GM23338 (cell line): ENCODE results near the gene SLC9A1. TPM values are rescaled to one million over a fixed set of nuclear protein-coding genes. Genes with fewer than 3 reads are reported as not detected.

Source experiments
- ATAC-seq: fragments of 200-7000 bp; cut with Tn5 transposase; 3 replicates; pipeline ENCODE4 v1.9.1; 2020
- DNase-seq: peaks from one replicate; pipeline ENCODE4 v3.0.0-alpha.2; 2015; ENCODE audit warnings: low spot score
- H2AFZ ChIP-seq: fragments of 200-600 bp; sonication (generic); 2 replicates; pipeline ENCODE4 v1.8.0; 2016; ENCODE audit warnings: antibody characterized with exemption, mild to moderate bottlenecking, moderate library complexity
- H3F3A ChIP-seq: fragments of 200-600 bp; sonication (generic); replicated peaks from 2 replicates; pipeline ENCODE4 v1.8.0; 2017; ENCODE audit warnings: antibody characterized with exemption, mixed run types, low read depth
- H3K27ac ChIP-seq: fragments of 200-600 bp; sonication (generic); 2 replicates; pipeline ENCODE4 v1.6.1; 2016; ENCODE audit warnings: low read depth
- H3K27me3 ChIP-seq: fragments of 200-600 bp; sonication (generic); 2 replicates; pipeline ENCODE4 v1.8.0; 2016; ENCODE audit warnings: mild to moderate bottlenecking, mixed run types, moderate library complexity; ENCODE audit not compliant: insufficient read depth
- H3K36me3 ChIP-seq: fragments of 200-600 bp; sonication (generic); 2 replicates; pipeline ENCODE4 v1.8.0; 2016; ENCODE audit warnings: mild to moderate bottlenecking; ENCODE audit not compliant: insufficient read depth
- H3K4me1 ChIP-seq: fragments of 200-600 bp; sonication (generic); 2 replicates; pipeline ENCODE4 v1.8.0; 2016; ENCODE audit warnings: mild to moderate bottlenecking, moderate library complexity; ENCODE audit not compliant: insufficient read depth
- H3K4me2 ChIP-seq: fragments of 200-600 bp; sonication (generic); 2 replicates; pipeline ENCODE4 v1.7.1; 2017; ENCODE audit warnings: mixed run types
- H3K4me3 ChIP-seq: fragments of 200-600 bp; sonication (generic); 2 replicates; pipeline ENCODE4 v1.6.1; 2016; ENCODE audit warnings: mixed run types
- H3K79me2 ChIP-seq: fragments of 200-600 bp; sonication (generic); replicated peaks from 2 replicates; pipeline ENCODE4 v1.8.0; 2017; ENCODE audit warnings: mild to moderate bottlenecking; ENCODE audit not compliant: insufficient read depth
- H3K9me2 ChIP-seq: fragments of 200-600 bp; sonication (generic); 2 replicates; pipeline ENCODE4 v1.8.0; 2017; ENCODE audit not compliant: insufficient read depth
- H4K20me1 ChIP-seq: fragments of 200-600 bp; sonication (generic); replicated peaks from 2 replicates; pipeline ENCODE4 v1.8.0; 2017; ENCODE audit warnings: mild to moderate bottlenecking; ENCODE audit not compliant: insufficient read depth
- H3K27ac Mint-ChIP-seq: 2 replicates; pipeline ENCODE4 v1.8.0; 2020; ENCODE audit warnings: inconsistent platforms, mild to moderate bottlenecking, moderate library complexity, mixed read lengths
- H3K27me3 Mint-ChIP-seq: 3 replicates; pipeline ENCODE4 v1.8.0; 2022; ENCODE audit warnings: low read depth, mild to moderate bottlenecking, moderate library complexity, mixed read lengths, inconsistent platforms; ENCODE audit not compliant: insufficient read depth, poor library complexity
- H3K36me3 Mint-ChIP-seq: 3 replicates; pipeline ENCODE4 v1.8.0; 2021; ENCODE audit warnings: low read depth, mild to moderate bottlenecking, inconsistent platforms, moderate library complexity, mixed read lengths
- H3K4me1 Mint-ChIP-seq: 3 replicates; pipeline ENCODE4 v1.8.0; 2020; ENCODE audit warnings: mild to moderate bottlenecking, inconsistent platforms, mixed read lengths
- H3K4me3 Mint-ChIP-seq: 3 replicates; pipeline ENCODE4 v1.8.0; 2021; ENCODE audit warnings: moderate library complexity, mild to moderate bottlenecking, inconsistent platforms, mixed read lengths
- H3K9me3 Mint-ChIP-seq: 3 replicates; pipeline ENCODE4 v1.8.0; 2020; ENCODE audit warnings: moderate library complexity, mild to moderate bottlenecking, inconsistent platforms, mixed read lengths
- CREB1 ChIP-seq: fragments of 250-450 bp; sonication (Bioruptor Pico); IDR thresholded peaks from 2 replicates; pipeline ENCODE4 v1.5.0; 2020; ENCODE audit warnings: low read depth, mild to moderate bottlenecking, moderate library complexity
- CTCF ChIP-seq, 2 experiments: fragments of 200-600 bp in 1 of 2; sonication (generic) in 1 of 2; conservative IDR thresholded peaks; 2 replicates each; pipeline versions ENCODE4 v1.5.1 to v1.6.1; 2016 to 2017; ENCODE audit warnings: antibody characterized with exemption in 2 of 2, low read depth in 2 of 2, mild to moderate bottlenecking in 2 of 2, moderate library complexity in 1 of 2
- ETS1 ChIP-seq: IDR thresholded peaks from 2 replicates; pipeline ENCODE4 v1.6.1; 2016; ENCODE audit warnings: antibody characterized with exemption
- EZH2 ChIP-seq: fragments of 200-600 bp; sonication (generic); IDR thresholded peaks from one replicate; pipeline ENCODE4 v1.8.0; 2017; ENCODE audit warnings: antibody characterized with exemption, mild to moderate bottlenecking, low read depth; ENCODE audit not compliant: unreplicated experiment
- EZH2phosphoT487 ChIP-seq: fragments of 200-600 bp; sonication (generic); IDR thresholded peaks from one replicate; pipeline ENCODE4 v1.8.1; 2018; ENCODE audit warnings: antibody characterized with exemption; ENCODE audit not compliant: unreplicated experiment
- JUNB ChIP-seq: IDR thresholded peaks from one replicate; pipeline ENCODE4 v1.6.1; 2016; ENCODE audit warnings: antibody characterized with exemption; ENCODE audit not compliant: unreplicated experiment
- NANOG ChIP-seq: IDR thresholded peaks from 2 replicates; pipeline ENCODE4 v1.6.1; 2016; ENCODE audit warnings: antibody characterized with exemption, borderline replicate concordance
- POLR2AphosphoS5 ChIP-seq: IDR thresholded peaks from 2 replicates; pipeline ENCODE4 v1.6.1; 2016; ENCODE audit warnings: antibody characterized with exemption, low read depth
- REST ChIP-seq: IDR thresholded peaks from one replicate; pipeline ENCODE4 v1.6.1; 2018; ENCODE audit warnings: antibody characterized with exemption; ENCODE audit not compliant: unreplicated experiment
- STAT1 ChIP-seq: IDR thresholded peaks from one replicate; pipeline ENCODE4 v1.6.1; 2016; ENCODE audit warnings: antibody characterized with exemption; ENCODE audit not compliant: unreplicated experiment
- ZNF114 ChIP-seq: fragments of 250-450 bp; sonication (Bioruptor Pico); IDR thresholded peaks from 2 replicates; pipeline ENCODE4 v1.5.0; 2020; ENCODE audit warnings: mild to moderate bottlenecking, moderate library complexity
- ZNF331 ChIP-seq: fragments of 250-450 bp; sonication (Bioruptor Pico); IDR thresholded peaks from 2 replicates; pipeline ENCODE4 v1.5.0; 2020; ENCODE audit warnings: low read depth, mild to moderate bottlenecking, moderate library complexity
- ZNF462 ChIP-seq: fragments of 250-450 bp; sonication (Bioruptor Pico); IDR thresholded peaks from 2 replicates; pipeline ENCODE4 v1.5.0; 2020; ENCODE audit warnings: mild to moderate bottlenecking, moderate library complexity
- polyA plus RNA-seq: library from polyadenylated mRNA; unstranded; fragments of >200 nt; fragmentation: Nextera tagmentation; extraction: Ambion mirVana; gene quantifications from 2 replicates; pipeline ENCODE4 v1.2.1, GENCODE V29; 2016
- total RNA-seq: library from RNA; depleted of rRNA; stranded (reverse); fragments of >200 nt; shearing (Covaris generic); gene quantifications from 2 replicates; pipeline ENCODE4 v1.2.3, GENCODE V29; 2014

Gene SLC9A1
- total and polyA plus RNA-seq, 2 experiments from 2014 or later, result 10.4 to 22.3 TPM

- H3K36me3 Mint-ChIP-seq, result no peaks in the 10 kb centered on the region
- DNase-seq (no peak), ATAC-seq (no peak)
- H3K27me3 Mint-ChIP-seq, result peaks cover 11% of the 10 kb centered on the region
- Histone ChIP-seq H3K79me2 (no peaks in the 10 kb centered on the region; the same call in 1 of the 2 replicates), H3K36me3 (no peaks in the 10 kb centered on the region), H3K27me3 (no peaks in the 10 kb centered on the region), H3K9me2 (no peaks in the 10 kb centered on the region), H2AFZ (no peak overlapping the region), H4K20me1 (0 out of 2 replicates have a peak, but pooled peaks cover 3% of the 10 kb centered on the region), H3K4me3 (no peak overlapping the region), H3K4me2 (no peak overlapping the region), H3K4me1 (0 out of 2 replicates have a peak, but pooled peaks cover 7% of the 10 kb centered on the region), H3K27ac (0 out of 2 replicates have a peak overlapping the region, but pooled peaks have one; percentile 45), H3F3A (0 out of 2 replicates have a peak, but pooled peaks cover 2% of the 10 kb centered on the region)
- H3K4me3 Mint-ChIP-seq, result no peak overlapping the region
- peaks cover 31% of the 10 kb centered on the region for H3K4me1 Mint-ChIP-seq
- H3K9me3 Mint-ChIP-seq, result no peaks in the 10 kb centered on the region; the same call in 2 of the 3 replicates
- no peak for TF ChIP-seq STAT1
- no peak for TF ChIP-seq CTCF (conservative IDR thresholded peaks at IDR 0.05; ENCODE audit: low read depth in 2 of 2)
- no peak for TF ChIP-seq CREB1 (CRISPR knock-in tag)
- TF ChIP-seq ZNF114 (CRISPR knock-in tag), result no peak
- TF ChIP-seq POLR2AphosphoS5, result no peak
- TF ChIP-seq ZNF462 (CRISPR knock-in tag), result no peak
- TF ChIP-seq ETS1, result no peak
- TF ChIP-seq REST, result no peak
- TF ChIP-seq EZH2phosphoT487, result no peak
- no peak for TF ChIP-seq EZH2
- TF ChIP-seq JUNB, result no peak
- no peak for TF ChIP-seq NANOG
- TF ChIP-seq ZNF331 (CRISPR knock-in tag), result no peak
- no peak overlapping the region for H3K27ac Mint-ChIP-seq
These were observed 34.1 kb downstream of the SLC9A1 start for GRCh38 chr1:27120854-27121253.
